ENCODE measurements around the gene ORM1.

ORM1 gene

DNA sequence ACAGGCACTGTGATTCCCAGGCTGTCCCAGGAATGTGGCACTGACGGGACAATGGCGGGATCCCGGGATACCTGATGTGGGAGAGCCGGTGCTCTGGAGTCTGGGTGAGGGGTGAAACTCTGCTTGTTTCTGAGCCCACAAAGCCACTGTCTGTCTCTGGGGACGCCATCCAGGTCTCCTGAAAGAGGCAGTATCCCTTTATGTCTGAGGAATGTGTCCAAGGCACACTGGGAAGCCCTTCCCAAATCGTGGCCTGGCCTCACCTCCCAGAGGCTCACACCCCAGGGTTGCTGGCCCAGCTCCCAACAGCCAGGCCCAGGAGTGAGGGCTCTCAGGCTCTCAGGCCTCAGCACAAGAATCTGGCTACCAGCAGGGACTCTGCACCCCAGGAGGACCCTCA is 33.9 kb downstream of the ORM1 start:
- TF ChIP-seq, protein P1, sequence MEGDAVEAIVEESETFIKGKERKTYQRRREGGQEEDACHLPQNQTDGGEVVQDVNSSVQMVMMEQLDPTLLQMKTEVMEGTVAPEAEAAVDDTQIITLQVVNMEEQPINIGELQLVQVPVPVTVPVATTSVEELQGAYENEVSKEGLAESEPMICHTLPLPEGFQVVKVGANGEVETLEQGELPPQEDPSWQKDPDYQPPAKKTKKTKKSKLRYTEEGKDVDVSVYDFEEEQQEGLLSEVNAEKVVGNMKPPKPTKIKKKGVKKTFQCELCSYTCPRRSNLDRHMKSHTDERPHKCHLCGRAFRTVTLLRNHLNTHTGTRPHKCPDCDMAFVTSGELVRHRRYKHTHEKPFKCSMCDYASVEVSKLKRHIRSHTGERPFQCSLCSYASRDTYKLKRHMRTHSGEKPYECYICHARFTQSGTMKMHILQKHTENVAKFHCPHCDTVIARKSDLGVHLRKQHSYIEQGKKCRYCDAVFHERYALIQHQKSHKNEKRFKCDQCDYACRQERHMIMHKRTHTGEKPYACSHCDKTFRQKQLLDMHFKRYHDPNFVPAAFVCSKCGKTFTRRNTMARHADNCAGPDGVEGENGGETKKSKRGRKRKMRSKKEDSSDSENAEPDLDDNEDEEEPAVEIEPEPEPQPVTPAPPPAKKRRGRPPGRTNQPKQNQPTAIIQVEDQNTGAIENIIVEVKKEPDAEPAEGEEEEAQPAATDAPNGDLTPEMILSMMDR (IDR thresholded peaks at IDR 0.05; ENCODE audit: low read depth, low read length): no peak
- H3K4me3 ChIP-seq (ENCODE audit: low read depth, low read length): no peak overlapping the region

DNA sequence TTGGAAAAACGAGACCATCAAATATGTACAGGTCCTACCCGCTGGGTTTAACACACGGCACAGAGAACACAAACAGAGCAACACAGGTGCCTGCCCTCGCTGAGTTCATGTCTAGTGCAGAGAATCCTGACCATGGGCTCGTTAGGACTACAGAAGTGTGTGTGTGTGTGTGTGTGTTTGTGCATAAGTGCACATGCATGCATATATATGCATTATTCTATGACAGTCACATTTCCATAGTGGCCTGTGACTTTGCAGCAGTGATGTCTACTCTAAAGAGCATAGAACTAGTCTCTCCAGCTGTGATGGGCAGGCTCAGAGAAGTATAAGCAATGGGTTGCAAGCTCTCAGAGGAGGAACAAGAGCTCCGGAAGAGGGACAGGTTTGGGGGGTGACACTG is 34.5 kb downstream of the ORM1 start:
- H3K4me3 ChIP-seq (ENCODE audit: low read depth, low read length): no peak overlapping the region

DNA sequence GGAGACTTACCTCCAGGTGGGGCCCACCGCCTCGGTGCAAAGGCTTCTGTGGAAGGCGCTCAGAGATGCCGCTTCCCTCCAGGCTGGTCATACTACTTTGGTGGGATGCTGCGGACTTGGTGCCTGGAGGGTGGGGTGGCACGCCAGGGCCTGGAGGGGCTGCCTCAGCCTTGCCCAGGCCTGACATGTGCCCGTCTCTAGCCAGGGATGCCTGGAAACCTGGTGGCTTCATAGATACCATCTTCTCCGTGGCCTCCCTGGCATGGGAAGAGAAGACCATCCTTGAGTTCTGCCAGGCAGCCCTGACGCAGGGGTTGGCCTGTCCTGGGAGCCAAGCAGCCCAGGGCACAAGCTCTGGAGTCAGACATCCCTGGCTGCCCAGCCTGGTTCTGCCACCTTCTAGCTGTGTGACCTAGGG is 35.0 kb downstream of the ORM1 start:
- H3K4me3 ChIP-seq (ENCODE audit: low read depth, low read length): no peak overlapping the region
- TF ChIP-seq, protein P1 (IDR thresholded peaks at IDR 0.05; ENCODE audit: low read depth, low read length): no peak

More for the DNA sequence above, 34.5 kb downstream of the ORM1 start:
- TF ChIP-seq, protein P1 (IDR thresholded peaks at IDR 0.05; ENCODE audit: low read depth, low read length): no peak

DNA sequence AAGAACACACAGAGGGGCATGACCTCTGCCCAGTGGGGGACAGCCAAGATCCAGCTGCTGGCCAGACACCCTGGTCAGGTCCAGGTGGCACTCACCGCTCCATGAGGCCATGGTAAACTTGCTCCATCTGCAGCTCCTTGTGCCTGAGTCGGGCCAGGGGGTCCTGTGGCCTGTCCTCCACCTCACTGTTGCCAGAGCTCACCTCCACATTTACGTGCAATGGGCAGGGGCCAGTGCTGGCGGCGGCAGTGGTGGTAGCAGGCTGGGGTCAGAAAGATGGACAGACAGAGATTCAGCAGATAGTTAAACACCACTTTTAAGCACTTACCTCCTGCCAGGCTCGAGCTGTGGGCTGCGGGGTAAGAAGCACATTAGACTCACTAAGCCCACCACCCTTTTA is 36.9 kb downstream of the ORM1 start:
- no peak overlapping the region for H3K4me3 ChIP-seq (ENCODE audit: low read depth, low read length)
- TF ChIP-seq, protein P1 (IDR thresholded peaks at IDR 0.05; ENCODE audit: low read depth, low read length): no peak

DNA sequence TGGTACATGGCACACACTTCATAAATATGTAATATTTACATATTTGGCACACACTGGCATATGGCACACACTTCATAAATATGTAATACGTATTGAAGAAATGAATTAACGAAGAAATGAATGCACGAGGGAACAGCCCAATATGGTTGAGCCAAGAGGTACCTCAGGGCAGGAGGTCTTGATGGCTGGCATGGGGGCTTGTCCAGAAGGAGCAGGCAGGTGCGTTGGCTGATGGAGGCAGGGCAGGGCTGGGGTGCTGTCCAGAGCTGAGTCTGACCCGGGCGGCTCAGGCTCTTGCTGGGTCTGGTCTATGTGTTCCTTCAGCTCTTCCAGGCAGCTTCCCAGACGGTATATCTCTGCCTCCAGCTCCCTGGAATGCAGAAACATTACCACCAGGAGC is 38.6 kb downstream of the ORM1 start:
- H3K4me3 ChIP-seq (ENCODE audit: low read depth, low read length): no peak overlapping the region
- TF ChIP-seq, protein P1 (IDR thresholded peaks at IDR 0.05; ENCODE audit: low read depth, low read length): no peak

DNA sequence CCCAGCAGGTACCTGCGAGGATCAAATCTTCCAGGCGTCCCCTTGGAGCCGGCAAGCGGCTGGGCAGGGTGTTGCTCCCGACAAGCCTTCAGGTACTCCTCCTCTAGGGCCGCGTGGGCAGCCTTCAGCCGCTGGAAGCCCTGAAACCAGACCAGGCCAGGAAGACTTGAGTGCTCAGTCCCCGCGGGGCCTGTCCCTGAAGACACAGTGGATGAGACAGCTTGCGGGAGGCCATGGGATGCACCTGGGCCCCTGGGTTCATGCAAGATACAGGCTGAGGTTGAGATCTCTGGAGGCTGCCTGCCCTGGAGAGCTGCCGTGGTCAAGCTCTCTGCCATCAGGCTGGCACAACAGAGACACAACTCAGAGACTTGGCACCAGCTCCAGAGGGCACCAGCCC is 39.5 kb downstream of the ORM1 start:
- TF ChIP-seq, protein P1 (IDR thresholded peaks at IDR 0.05; ENCODE audit: low read depth, low read length): no peak
- no peak overlapping the region for H3K4me3 ChIP-seq (ENCODE audit: low read depth, low read length)

DNA sequence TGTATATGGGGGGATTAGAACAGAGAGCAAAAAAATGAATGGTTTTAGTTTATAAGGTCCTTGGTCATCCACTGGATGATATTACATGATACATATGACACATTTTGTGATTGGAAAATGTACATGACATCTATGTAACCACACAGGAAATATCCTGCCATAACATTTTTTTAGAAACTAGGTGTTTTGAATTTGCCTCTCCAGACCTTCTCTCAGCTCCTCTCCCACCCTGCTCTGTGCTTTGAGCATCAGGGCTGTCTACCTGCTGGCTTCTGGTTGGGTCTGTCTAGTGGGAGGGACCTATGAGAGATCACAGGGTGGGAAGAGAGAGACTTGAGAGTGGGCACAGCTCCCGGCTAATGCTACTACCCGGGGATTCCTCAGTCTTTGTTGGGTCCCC is 40.5 kb downstream of the ORM1 start:
- no peak overlapping the region for H3K4me3 ChIP-seq (ENCODE audit: low read depth, low read length)
- TF ChIP-seq, protein P1 (IDR thresholded peaks at IDR 0.05; ENCODE audit: low read depth, low read length): no peak

Data from WI38 (cell line).